GM23338 (cell line): ENCODE results near the gene ZSWIM9. TPM values are rescaled to one million over a fixed set of nuclear protein-coding genes. Genes with fewer than 3 reads are reported as not detected.

Experiments
- ATAC-seq: fragments of 200-7000 bp; cut with Tn5 transposase; 3 replicates; pipeline ENCODE4 v1.9.1; 2020
- DNase-seq: peaks from one replicate; pipeline ENCODE4 v3.0.0-alpha.2; 2015; ENCODE audit warnings: low spot score
- H2AFZ ChIP-seq: fragments of 200-600 bp; sonication (generic); 2 replicates; pipeline ENCODE4 v1.8.0; 2016; ENCODE audit warnings: antibody characterized with exemption, mild to moderate bottlenecking, moderate library complexity
- H3F3A ChIP-seq: fragments of 200-600 bp; sonication (generic); replicated peaks from 2 replicates; pipeline ENCODE4 v1.8.0; 2017; ENCODE audit warnings: antibody characterized with exemption, mixed run types, low read depth
- H3K27ac ChIP-seq: fragments of 200-600 bp; sonication (generic); 2 replicates; pipeline ENCODE4 v1.6.1; 2016; ENCODE audit warnings: low read depth
- H3K27me3 ChIP-seq: fragments of 200-600 bp; sonication (generic); 2 replicates; pipeline ENCODE4 v1.8.0; 2016; ENCODE audit warnings: mild to moderate bottlenecking, mixed run types, moderate library complexity; ENCODE audit not compliant: insufficient read depth
- H3K36me3 ChIP-seq: fragments of 200-600 bp; sonication (generic); 2 replicates; pipeline ENCODE4 v1.8.0; 2016; ENCODE audit warnings: mild to moderate bottlenecking; ENCODE audit not compliant: insufficient read depth
- H3K4me1 ChIP-seq: fragments of 200-600 bp; sonication (generic); 2 replicates; pipeline ENCODE4 v1.8.0; 2016; ENCODE audit warnings: mild to moderate bottlenecking, moderate library complexity; ENCODE audit not compliant: insufficient read depth
- H3K4me2 ChIP-seq: fragments of 200-600 bp; sonication (generic); 2 replicates; pipeline ENCODE4 v1.7.1; 2017; ENCODE audit warnings: mixed run types
- H3K4me3 ChIP-seq: fragments of 200-600 bp; sonication (generic); 2 replicates; pipeline ENCODE4 v1.6.1; 2016; ENCODE audit warnings: mixed run types
- H3K79me2 ChIP-seq: fragments of 200-600 bp; sonication (generic); replicated peaks from 2 replicates; pipeline ENCODE4 v1.8.0; 2017; ENCODE audit warnings: mild to moderate bottlenecking; ENCODE audit not compliant: insufficient read depth
- H3K9me2 ChIP-seq: fragments of 200-600 bp; sonication (generic); 2 replicates; pipeline ENCODE4 v1.8.0; 2017; ENCODE audit not compliant: insufficient read depth
- H4K20me1 ChIP-seq: fragments of 200-600 bp; sonication (generic); replicated peaks from 2 replicates; pipeline ENCODE4 v1.8.0; 2017; ENCODE audit warnings: mild to moderate bottlenecking; ENCODE audit not compliant: insufficient read depth
- H3K27ac Mint-ChIP-seq: 2 replicates; pipeline ENCODE4 v1.8.0; 2020; ENCODE audit warnings: inconsistent platforms, mild to moderate bottlenecking, moderate library complexity, mixed read lengths
- H3K27me3 Mint-ChIP-seq: 3 replicates; pipeline ENCODE4 v1.8.0; 2022; ENCODE audit warnings: low read depth, mild to moderate bottlenecking, moderate library complexity, mixed read lengths, inconsistent platforms; ENCODE audit not compliant: insufficient read depth, poor library complexity
- H3K36me3 Mint-ChIP-seq: 3 replicates; pipeline ENCODE4 v1.8.0; 2021; ENCODE audit warnings: low read depth, mild to moderate bottlenecking, inconsistent platforms, moderate library complexity, mixed read lengths
- H3K4me1 Mint-ChIP-seq: 3 replicates; pipeline ENCODE4 v1.8.0; 2020; ENCODE audit warnings: mild to moderate bottlenecking, inconsistent platforms, mixed read lengths
- H3K4me3 Mint-ChIP-seq: 3 replicates; pipeline ENCODE4 v1.8.0; 2021; ENCODE audit warnings: moderate library complexity, mild to moderate bottlenecking, inconsistent platforms, mixed read lengths
- H3K9me3 Mint-ChIP-seq: 3 replicates; pipeline ENCODE4 v1.8.0; 2020; ENCODE audit warnings: moderate library complexity, mild to moderate bottlenecking, inconsistent platforms, mixed read lengths
- CREB1 ChIP-seq: fragments of 250-450 bp; sonication (Bioruptor Pico); IDR thresholded peaks from 2 replicates; pipeline ENCODE4 v1.5.0; 2020; ENCODE audit warnings: low read depth, mild to moderate bottlenecking, moderate library complexity
- CTCF ChIP-seq, 2 experiments: fragments of 200-600 bp in 1 of 2; sonication (generic) in 1 of 2; conservative IDR thresholded peaks; 2 replicates each; pipeline versions ENCODE4 v1.5.1 to v1.6.1; 2016 to 2017; ENCODE audit warnings: antibody characterized with exemption in 2 of 2, low read depth in 2 of 2, mild to moderate bottlenecking in 2 of 2, moderate library complexity in 1 of 2
- ETS1 ChIP-seq: IDR thresholded peaks from 2 replicates; pipeline ENCODE4 v1.6.1; 2016; ENCODE audit warnings: antibody characterized with exemption
- EZH2 ChIP-seq: fragments of 200-600 bp; sonication (generic); IDR thresholded peaks from one replicate; pipeline ENCODE4 v1.8.0; 2017; ENCODE audit warnings: antibody characterized with exemption, mild to moderate bottlenecking, low read depth; ENCODE audit not compliant: unreplicated experiment
- EZH2phosphoT487 ChIP-seq: fragments of 200-600 bp; sonication (generic); IDR thresholded peaks from one replicate; pipeline ENCODE4 v1.8.1; 2018; ENCODE audit warnings: antibody characterized with exemption; ENCODE audit not compliant: unreplicated experiment
- JUNB ChIP-seq: IDR thresholded peaks from one replicate; pipeline ENCODE4 v1.6.1; 2016; ENCODE audit warnings: antibody characterized with exemption; ENCODE audit not compliant: unreplicated experiment
- POLR2AphosphoS5 ChIP-seq: IDR thresholded peaks from 2 replicates; pipeline ENCODE4 v1.6.1; 2016; ENCODE audit warnings: antibody characterized with exemption, low read depth
- REST ChIP-seq: IDR thresholded peaks from one replicate; pipeline ENCODE4 v1.6.1; 2018; ENCODE audit warnings: antibody characterized with exemption; ENCODE audit not compliant: unreplicated experiment
- STAT1 ChIP-seq: IDR thresholded peaks from one replicate; pipeline ENCODE4 v1.6.1; 2016; ENCODE audit warnings: antibody characterized with exemption; ENCODE audit not compliant: unreplicated experiment
- ZNF114 ChIP-seq: fragments of 250-450 bp; sonication (Bioruptor Pico); IDR thresholded peaks from 2 replicates; pipeline ENCODE4 v1.5.0; 2020; ENCODE audit warnings: mild to moderate bottlenecking, moderate library complexity
- ZNF331 ChIP-seq: fragments of 250-450 bp; sonication (Bioruptor Pico); IDR thresholded peaks from 2 replicates; pipeline ENCODE4 v1.5.0; 2020; ENCODE audit warnings: low read depth, mild to moderate bottlenecking, moderate library complexity
- polyA plus RNA-seq: library from polyadenylated mRNA; unstranded; fragments of >200 nt; fragmentation: Nextera tagmentation; extraction: Ambion mirVana; gene quantifications from 2 replicates; pipeline ENCODE4 v1.2.1, GENCODE V29; 2016
- total RNA-seq: library from RNA; depleted of rRNA; stranded (reverse); fragments of >200 nt; shearing (Covaris generic); gene quantifications from 2 replicates; pipeline ENCODE4 v1.2.3, GENCODE V29; 2014

ZSWIM9 gene
- total and polyA plus RNA-seq, 2 experiments from 2014 or later = 2.9 to 9.1 TPM

GRCh38 chr19:48137411-48137810 lies 33.1 kb upstream of the ZSWIM9 start (continued):
- no peak for TF ChIP-seq REST

GRCh38 chr19:48139053-48139452 lies 31.4 kb upstream of the ZSWIM9 start:
- Mint-ChIP-seq H3K36me3 (peaks cover 53% of the 10 kb centered on the region), H3K4me3 (no peak overlapping the region), H3K27ac (no peak overlapping the region), H3K4me1 (no peaks in the 10 kb centered on the region), H3K27me3 (peaks cover 14% of the 10 kb centered on the region), H3K9me3 (no peaks in the 10 kb centered on the region)
- no peaks in the 10 kb centered on the region for H3F3A ChIP-seq
- no peaks in the 10 kb centered on the region for H4K20me1 ChIP-seq
- H3K27ac ChIP-seq = no peak overlapping the region
- H3K9me2 ChIP-seq = no peaks in the 10 kb centered on the region
- no peaks in the 10 kb centered on the region for H3K79me2 ChIP-seq
- TF ChIP-seq EZH2phosphoT487 (no peak), POLR2AphosphoS5 (no peak), REST (no peak), ZNF331 (no peak), EZH2 (no peak), JUNB (no peak), CTCF (conservative IDR thresholded peaks at IDR 0.05; ENCODE audit: low read depth in 2 of 2) (no peak), STAT1 (no peak), ZNF114 (CRISPR knock-in tag) (no peak), CREB1 (no peak), ETS1 (no peak)
- H2AFZ ChIP-seq = no peak overlapping the region
- no peaks in the 10 kb centered on the region for H3K36me3 ChIP-seq
- no peak for ATAC-seq
- no peaks in the 10 kb centered on the region for H3K27me3 ChIP-seq
- no peak overlapping the region for H3K4me3 ChIP-seq
- no peak for DNase-seq
- no peaks in the 10 kb centered on the region for H3K4me1 ChIP-seq
- no peak overlapping the region for H3K4me2 ChIP-seq
